SK-N-MC (cell line): Measurements from ENCODE around the gene EBNA1BP2.

Experiments used
- EZH2 ChIP-seq: fragments of 200-600 bp; sonication (generic); IDR thresholded peaks from one replicate; pipeline ENCODE4 v1.6.1; 2017; ENCODE audit warnings: antibody characterized with exemption
- FOXP2 ChIP-seq: optimal IDR thresholded peaks from 2 replicates; pipeline ENCODE3; 2011; ENCODE audit warnings: mild to moderate bottlenecking, moderate library complexity; ENCODE audit not compliant: insufficient read depth; ENCODE audit errors: extremely low read length, control extremely low read depth
- POLR2AphosphoS5 ChIP-seq: IDR thresholded peaks from 2 replicates; pipeline ENCODE4 v1.6.1; 2012; ENCODE audit warnings: mild to moderate bottlenecking, low read depth, low read length, borderline replicate concordance

DNA sequence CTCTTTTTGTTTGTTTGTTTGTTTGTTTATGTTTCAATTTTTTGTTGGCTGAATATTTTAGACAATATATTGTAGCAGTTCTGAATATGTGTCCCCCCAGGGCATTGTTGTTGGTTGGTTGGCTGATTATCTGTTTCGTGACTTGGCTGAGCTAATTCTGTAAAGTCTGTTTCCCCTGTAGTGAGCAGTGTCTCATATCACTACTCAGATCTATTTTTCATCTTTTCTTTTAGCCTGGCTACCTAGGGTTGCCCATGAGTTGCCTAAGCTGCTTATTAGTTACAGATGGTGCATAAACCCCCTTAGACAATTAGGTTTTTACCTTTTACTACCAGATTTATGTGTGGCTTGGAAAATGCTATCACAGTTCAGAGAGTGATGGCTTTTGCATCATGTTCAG, 32.3 kb upstream of the EBNA1BP2 start:
- no peak for TF ChIP-seq POLR2AphosphoS5
- no peak for TF ChIP-seq EZH2
- no peak for TF ChIP-seq FOXP2
